Measurements from ENCODE around the gene NCKAP5.

The NCKAP5 gene

DNA sequence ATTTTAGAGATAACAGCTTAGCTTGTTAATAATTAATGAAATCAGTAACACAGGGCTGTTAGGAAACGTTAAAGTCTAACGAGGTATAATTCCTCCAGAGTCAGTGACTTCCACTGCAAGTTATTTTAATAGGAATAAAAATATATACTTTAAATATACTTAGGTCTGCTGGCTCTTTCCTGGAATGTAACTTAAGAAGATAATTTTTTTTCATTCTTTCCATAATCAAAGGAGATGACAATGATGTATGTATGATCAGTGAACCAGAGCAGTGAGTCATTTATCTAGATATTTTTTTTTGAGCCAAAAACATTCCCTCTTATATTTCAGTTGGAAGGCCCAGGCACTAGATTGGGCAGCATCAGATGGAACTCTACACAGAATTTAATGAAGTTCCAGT lies 794.1 kb downstream of the NCKAP5 start:
- no peak for FAIRE-seq

DNA sequence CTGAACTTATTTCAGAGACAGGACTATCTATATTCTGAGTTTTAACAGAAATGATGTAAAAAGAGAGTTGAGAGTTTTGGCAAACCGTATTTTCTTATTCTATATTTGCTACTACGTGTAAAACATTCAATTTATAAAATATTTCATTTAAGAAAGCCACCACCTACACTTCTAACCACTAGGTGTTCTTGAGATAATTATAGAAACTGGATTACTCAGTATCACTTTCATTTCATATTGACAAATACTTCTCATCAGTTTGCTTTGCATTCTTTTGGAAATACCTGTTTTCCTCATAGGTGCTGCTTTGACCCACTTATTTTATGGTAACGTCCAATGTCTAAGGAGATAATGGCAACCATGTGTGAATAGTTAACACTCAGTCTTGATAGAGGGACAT lies 794.9 kb downstream of the NCKAP5 start:
- FAIRE-seq = no peak

DNA sequence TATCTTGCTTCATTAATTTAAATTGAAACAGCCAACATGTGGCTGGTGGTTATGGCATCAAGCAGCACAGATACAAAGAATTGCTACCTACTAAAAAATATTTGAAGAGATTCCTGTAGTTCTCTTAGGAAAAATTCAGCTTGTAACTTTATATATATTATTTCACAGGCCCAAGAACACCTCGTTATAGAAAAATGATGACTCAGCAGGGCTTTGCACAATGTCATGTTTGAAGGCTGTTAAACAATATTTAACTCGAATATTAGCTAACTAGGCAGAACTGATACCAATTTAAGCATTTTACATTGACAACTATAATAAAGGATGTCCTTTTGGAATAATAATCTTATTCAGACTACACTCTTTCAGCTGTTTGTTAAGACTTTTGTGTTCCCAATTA lies 795.9 kb downstream of the NCKAP5 start:
- FAIRE-seq = no peak

DNA sequence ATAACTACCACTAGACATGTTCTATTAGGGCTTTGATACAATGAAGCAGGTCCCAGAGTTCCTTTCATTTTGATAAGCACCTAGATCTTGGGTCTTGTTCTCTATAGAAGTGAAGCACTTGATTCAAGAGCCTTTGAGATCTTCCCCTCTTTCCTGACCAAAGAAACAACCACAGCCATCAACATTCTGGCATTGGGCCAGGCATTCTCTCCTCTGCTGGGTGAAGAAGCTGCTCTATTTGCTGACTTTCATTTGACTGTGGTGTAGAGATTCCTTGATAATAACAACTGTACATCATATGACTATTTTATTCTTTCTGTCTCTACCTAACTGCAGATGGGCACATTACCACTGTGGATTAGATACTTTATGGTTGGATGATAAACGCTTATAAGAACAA lies 801.7 kb downstream of the NCKAP5 start:
- no peak for FAIRE-seq

DNA sequence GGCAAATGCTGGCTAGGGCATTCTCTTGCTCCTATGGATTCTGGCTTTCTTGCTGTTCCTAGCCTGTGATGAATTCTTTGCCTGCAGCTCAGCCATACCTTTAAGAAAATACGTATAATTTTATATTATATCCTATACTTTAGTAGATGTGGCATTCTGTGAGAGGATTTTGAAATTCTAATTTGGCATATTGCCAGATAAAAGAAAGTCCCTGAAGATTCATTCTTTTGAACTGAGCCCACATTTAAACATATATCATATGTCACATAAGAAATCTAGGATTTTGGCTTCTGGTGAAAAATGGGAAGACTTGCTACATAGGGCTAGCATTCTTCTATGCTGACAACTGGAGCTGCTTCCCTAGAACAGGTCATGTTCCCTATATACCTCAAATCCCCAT lies 806.8 kb downstream of the NCKAP5 start:
- FAIRE-seq = no peak

DNA sequence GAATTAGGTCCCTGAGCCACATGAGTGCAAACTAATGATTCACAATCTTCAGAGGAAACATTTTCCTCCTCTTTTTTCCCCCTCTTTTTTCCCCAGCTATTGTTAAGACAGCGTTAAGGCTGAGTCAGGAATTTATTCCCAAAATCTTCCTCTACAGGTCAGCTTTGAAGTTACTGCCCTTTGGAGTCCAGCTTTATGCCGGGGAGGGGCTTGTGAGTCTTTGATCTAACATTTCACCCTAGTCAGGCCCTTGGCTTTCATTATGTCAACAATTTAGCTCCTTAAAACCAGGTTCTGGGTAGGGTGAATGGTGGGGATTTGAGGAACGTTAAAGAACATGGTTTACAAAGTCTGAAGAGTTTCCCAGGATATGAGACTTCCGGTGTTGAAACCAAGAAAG lies 807.3 kb downstream of the NCKAP5 start:
- FAIRE-seq = no peak

DNA sequence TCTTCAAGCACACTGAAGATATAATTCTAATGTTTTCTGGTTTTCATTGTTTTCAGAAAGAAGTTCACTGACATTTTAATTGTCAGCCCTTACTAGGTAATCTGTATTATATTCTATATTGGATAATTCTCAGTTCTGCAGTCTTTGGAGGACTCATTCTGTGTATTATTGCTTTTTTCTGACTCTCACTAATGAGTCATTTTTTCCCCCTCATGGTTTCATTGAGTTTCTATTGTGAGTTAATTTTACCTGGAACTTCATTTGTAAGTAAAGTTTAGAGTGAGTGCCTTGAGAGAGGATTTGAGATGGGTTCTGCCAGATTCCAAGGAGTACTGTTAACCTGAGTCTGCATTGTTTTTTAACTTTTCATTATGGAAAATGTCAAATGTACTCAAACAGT lies 807.9 kb downstream of the NCKAP5 start:
- no peak for FAIRE-seq

DNA sequence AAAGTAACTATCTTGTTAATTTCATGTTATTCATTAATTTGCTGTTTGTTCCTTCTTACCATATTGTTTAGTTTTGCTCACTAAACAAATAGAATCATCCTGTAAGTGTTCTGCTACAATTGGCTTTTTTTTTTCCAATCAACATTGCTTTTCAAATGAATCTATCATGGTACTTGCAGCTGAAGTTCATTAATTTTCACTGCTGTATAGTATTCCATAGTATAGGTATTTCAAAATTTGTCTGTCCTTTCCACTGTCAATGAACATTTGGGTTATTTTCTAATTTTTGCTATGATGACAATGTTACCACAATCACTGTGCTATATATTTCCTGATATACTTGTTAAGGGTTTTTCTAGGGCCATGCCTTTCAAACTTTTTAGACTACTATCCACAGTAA lies 809.3 kb downstream of the NCKAP5 start:
- FAIRE-seq = no peak

DNA sequence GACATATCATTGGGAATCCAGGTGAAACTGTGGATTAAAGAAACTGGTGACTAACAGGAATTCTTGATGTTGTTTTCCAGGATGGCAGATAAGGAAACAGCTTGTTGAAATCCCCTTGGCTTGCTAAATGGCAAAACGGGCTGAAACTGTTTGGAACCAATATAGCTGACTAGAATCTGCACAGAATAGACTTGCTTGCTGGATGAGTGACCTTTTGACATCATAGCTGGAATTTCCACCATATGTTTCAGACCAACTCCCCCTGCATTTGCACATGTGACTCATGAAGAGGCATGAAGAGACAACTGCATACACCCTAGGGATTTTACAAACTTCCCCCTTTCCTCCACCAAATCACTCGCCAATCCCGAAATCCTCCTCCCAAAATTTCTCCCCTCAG lies 810.6 kb downstream of the NCKAP5 start:
- no peak for FAIRE-seq

DNA sequence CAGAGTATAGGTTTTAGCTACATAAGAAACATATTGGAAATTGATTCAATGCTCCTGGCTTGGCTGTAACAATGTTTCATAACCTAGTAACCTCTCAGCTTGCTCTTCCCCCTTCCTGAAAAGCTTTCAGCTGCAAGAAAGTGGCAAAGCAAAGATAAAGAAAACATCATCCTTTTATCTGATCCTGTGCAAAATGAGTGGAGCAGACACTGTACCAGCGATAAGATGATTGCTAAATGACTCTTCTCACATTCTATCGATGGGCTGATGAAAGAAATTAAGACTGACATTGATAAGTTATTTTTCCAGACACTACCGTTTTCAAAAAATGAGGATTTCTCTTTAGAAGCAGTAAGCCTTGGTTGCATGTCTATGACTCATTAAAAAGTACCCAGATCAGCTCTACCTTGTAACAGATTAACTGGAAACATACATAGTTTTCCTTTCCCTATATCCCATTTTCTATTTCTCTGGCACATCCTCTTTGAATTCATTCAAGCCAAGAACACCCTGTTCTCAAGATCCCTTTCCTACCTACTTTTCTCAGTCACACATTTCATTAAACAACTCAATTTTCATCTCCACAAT lies 811.2 kb downstream of the NCKAP5 start:
- FAIRE-seq = no peak

DNA sequence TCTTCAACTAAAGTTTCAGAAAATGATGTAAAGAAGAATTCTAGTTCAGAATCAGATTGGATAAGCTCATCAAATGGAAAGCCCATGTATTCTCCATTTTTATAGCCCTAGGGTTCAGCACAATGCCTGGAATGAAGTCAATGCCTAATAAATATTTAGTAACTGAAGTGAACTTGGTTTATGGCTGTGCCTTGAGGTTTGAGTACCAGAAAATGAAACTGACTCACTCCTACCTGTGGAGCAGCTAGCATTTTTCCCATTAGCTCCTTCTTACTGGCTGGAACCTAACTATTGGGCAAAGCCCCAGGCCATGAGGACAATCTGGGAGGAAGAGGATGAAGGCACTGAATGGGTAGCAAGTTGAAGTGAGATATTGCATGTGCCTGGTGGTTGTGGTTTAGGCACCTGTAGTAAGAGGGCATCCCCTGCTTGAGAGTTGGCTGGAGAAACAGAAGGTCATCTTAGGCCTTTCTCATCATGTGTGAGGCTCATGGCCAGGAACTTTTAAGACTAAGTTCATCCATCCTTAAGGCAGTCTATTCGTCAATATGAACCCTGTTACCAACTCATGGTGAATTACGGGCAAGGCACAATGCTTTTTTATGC lies 813.3 kb downstream of the NCKAP5 start:
- no peak for FAIRE-seq

DNA sequence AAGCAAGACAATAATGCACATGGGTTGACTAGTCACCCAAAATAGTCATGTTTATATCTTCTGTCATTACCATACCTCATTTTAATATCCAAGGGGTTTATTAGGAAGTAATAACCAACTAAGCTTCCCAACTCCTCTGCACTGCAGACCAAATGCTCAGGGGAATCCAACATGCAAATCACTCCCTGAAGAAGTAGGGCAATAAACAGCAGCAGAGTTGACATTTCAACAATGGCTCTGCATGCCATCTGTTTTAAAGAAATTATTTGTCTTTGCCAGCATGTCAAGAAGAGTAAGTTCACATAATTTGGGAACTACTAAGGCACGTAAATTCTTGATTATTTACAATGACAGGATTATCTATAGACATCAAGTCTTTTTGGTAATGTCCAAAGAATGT lies 813.9 kb downstream of the NCKAP5 start:
- no peak for FAIRE-seq

DNA sequence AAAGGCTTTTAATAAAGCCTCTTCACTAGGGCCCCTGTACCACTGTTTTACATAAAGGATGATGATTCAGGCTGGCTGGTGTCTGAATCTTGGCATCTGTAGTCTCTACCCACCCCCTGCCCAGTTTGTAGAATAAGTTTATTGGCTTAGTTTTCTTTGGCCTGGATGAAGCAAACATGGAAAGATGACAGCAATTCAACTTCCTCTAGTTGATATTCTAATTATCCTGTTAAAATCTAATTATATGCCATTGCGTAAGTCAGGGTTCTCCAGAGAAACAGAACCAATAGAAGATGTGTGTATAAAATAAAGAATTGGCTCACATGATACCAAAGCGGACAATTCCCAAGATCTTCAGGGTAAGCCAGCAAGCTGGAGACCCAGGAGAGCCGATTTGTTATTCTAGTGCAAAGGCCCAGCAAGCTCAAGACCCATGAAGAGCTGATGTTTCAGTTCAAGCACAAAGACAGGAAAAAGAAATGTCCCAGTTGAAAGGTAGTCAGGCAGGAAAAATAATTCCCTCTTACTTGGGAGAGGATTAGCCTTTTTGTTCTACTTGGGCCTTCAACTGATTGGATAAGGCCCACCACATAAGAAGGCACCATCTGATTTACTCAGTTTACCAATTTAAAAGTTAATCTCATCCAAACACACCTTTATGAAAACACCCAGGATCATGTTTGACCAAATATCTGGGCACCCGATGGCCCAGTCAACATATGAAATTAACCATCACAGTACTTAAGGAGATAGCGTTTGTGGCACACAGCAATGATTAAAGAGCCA lies 815.6 kb downstream of the NCKAP5 start:
- no peak for FAIRE-seq

DNA sequence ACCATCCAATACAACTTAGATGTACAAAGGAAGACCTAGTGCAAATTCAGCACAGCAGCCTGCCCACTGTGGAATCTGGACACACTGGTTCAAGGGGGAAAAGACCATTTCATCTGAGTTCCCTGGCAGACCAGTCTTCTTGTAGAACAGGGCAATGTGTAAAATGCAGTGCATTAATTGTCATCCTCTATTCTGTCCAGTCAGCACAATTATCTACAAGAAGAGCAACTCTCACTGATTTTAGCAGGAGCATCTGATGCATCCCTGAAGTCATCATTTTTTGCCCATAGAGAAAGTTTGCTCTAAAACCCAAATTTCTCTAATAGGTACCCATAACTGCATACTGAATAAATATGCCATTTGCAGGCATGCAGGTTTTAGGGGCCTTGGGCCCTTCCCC lies 816.4 kb downstream of the NCKAP5 start:
- no peak for FAIRE-seq

DNA sequence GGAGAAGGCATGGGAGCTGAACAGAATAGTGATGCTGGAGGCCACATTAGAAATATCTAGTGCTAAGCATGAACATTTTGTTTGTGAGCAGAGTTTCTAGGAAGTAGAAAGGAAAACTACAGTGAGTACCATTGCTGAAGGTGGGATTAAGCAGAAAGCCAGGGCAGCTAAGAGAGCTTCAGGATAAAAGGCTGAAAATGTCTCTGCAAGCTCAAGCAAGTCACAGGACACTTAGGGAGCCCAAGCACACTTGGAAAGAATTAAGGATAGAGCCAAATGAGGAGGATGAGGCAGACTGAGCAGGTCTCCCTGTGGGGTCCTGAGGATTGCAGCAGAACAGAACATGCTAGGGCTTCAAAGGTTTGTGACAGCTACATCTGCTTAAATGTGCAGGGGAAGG lies 817.7 kb downstream of the NCKAP5 start:
- FAIRE-seq = no peak

DNA sequence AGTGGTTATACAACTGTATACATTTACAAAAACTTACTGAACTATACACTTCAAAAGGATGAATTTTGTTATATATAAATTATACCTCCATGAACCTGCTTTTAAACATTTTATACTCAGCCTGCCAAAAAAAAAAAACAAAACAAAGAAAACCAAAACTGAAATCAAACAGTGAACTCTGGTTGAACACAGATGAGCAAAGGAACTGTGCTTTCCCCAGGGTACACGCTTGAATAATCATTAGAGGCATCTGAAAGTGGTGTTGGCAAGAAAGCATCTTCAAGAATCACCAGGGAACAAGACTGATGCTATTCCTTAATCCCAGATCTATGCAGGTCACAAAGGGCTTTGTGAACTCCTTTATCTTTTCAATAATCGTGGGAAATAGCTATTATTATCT lies 821.2 kb downstream of the NCKAP5 start:
- no peak for FAIRE-seq

DNA sequence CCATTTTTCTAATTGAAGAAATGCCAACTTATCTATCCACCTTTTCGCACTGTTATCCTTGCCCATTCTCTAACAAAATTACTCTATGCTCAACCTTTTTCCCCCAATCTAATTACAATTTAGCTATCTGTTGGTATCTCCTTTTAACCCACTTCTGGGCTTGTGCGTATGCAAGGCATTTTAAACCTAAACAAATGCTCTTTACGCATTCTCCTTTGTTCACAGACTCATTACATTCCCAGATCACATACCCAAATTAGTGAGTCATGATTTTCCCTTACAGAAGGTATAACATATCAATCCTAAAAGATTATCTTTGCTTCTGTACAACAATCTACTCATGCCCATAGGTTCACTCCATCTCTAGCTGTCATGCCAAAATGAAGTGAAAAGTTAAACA lies 826.5 kb downstream of the NCKAP5 start:
- FAIRE-seq = no peak

DNA sequence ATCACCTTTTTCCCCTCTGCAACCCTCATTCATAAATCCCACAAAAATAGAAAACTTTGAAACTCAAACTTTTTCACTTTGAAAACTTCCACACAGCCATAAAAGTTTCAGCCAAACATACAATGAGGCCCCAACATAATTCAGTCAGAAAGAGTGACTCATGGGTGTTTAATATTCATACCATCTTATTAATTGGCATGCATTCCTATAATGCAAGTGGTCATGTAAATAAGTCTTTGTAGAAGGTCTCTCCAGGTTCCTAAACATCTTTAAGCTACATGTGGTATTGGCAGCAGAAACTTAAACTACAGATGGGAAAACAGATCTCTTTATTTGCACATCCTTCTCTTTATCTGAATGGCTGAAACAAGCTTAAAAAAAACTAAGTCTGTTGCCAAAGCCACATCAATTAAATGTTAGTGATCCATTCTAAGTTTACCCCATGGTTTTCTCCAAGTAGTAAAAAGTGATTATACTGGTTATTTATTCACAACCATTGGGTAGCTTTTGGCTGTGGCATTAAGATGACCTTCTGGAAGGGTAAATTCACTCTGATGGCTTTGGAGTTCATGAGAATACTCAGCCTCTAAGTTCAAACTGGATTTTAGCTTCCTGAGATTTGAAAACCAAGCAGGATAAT lies 828.1 kb downstream of the NCKAP5 start:
- no peak for FAIRE-seq

DNA sequence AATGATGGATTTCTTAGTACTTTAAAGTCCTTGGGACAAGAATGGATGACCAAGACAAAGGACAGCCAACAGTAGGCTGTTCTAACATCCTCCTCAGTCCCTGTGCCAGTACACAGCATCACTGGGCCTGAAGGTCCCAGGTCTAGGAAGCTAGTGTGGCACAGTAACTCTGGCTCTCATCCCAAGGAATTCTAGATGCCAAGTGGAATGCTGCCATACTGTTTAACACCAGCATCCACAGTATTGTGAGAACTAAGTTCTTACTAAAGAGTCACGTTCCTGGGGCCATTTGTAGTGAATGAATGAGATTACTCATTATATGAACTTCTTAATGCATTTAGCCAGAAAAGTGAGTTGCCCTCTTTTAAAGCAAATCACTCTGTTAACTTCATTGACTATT lies 830.0 kb downstream of the NCKAP5 start:
- FAIRE-seq = no peak

DNA sequence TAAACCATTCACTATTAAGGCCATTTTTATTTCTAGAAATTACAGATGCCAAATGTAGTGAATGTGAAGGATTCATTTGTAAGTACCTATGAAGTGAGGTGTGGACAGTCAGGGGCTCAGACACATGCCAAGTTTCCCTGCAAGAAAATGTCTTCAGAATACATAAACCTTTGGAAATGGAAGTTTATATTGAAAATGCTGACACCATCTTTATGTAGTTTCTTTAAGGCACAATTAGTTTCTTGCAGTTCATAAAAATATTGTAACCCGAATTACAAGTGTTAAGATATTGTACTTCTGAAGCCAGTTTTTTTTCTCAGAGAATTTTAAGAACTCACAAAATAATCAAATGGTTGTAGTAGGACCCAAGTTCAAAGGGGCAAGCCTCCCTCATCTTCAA lies 832.2 kb downstream of the NCKAP5 start:
- FAIRE-seq = no peak

DNA sequence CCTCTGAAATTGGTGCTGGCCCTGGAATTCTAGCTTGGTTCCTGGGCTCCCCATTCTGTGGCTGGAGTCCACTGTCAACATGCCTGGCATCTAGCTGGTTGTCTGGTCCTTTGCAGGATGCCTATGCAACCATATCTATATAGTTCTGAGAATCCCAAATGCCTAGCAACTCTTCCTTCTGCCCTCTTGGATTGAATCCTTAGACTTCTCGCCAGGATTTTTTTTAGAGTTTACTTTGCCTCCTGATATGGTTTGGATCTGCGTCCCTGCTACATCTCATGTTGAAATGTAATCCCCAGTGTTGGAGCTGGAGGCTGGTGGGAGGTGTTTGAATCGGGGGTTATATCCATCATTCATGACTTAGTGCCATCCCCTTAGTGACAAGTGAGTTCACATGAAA lies 833.3 kb downstream of the NCKAP5 start:
- no peak for FAIRE-seq

DNA sequence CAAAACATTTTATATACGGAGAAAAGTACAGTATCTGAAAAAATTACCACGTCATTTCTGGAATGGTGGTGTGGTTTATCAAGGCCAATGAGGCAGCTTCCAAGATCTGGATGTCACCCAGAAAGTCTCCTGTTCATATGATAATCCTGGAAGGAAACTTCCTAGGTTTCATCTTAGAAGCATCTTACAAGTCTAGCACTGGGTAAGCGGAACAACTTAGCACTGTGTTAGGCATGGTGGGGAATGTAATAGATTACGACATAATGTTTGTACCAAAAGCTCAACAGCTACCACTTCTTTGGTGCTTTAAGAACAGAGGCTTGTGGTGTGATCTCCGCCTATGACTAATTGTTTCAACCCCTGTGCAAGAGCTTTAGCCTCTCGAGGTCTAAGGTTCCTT lies 835.2 kb downstream of the NCKAP5 start:
- FAIRE-seq = no peak

DNA sequence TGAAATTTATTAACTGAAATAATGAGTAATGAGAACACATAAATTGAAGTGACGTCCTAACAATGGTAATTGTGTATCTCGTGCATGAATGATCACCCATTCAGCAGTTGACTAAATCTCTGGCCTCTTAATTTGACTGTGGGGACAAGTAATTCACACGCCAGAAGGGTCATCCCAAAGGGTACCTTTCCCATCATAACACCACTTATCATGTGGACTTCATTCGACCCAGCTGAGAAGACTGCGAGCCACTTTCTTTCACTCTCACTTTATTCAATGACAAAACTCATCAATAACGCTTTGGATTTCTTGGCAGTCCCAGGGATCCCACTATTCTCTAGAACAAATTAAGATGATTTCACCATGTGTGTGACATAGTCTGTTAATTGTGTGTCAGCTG lies 835.6 kb downstream of the NCKAP5 start:
- no peak for FAIRE-seq

DNA sequence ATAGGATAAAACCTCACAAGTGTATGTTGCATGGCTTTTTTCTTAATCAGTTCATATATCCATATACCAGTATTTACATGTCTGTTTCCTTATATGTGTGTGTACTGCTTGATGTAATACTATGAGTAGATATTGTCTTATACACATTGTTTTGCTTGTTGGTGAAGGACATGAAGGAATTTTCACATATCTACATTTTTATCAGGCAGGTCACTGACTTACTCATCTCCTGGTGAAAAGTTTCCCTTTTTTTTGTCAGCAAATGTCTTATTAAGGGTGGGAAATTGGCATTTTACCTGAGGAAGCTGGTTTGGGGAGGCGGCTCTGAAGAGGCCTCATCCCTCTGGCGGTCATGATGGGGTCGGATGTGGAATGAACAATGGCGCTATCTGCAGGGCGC lies 836.8 kb downstream of the NCKAP5 start:
- FAIRE-seq = no peak
